GM12872 (cell line): ENCODE results near the gene CRB1.
A peak's percentile ranks its signal among the peaks of the same experiment; 100 is the strongest.

Experiments used
- CTCF ChIP-seq: IDR thresholded peaks from 3 replicates; pipeline ENCODE4 v1.5.1; 2011; ENCODE audit warnings: low read depth, mild to moderate bottlenecking, low read length, moderate library complexity; ENCODE audit not compliant: insufficient read depth

Gene CRB1

GRCh38 chr1:197521118-197521739 is 253.2 kb downstream of the CRB1 start:
- peak; percentile 56 for TF ChIP-seq CTCF

GRCh38 chr1:197526736-197527371 is 258.8 kb downstream of the CRB1 start:
- TF ChIP-seq CTCF: peak; percentile 32; the same call in 2 of the 3 replicates
